NCI-H2227 (cell line): ENCODE results near the gene R3HDM1.
"Not testable (repeated sequence)": the region's sequence is repeated elsewhere in the genome, so short reads cannot be mapped to it uniquely, and the experiment has no call there.

ENCODE experiments used
- DNase-seq: peaks from one replicate; lab custom pipeline; 2025; ENCODE audit not compliant: unreplicated experiment; lab: John Stamatoyannopoulos, UW

Gene R3HDM1

GRCh38 chr2:135701442-135701841 lies 170.2 kb downstream of the R3HDM1 start:
- no peak for DNase-seq

GRCh38 chr2:135703300-135703699 lies 172.0 kb downstream of the R3HDM1 start:
- no peak for DNase-seq

GRCh38 chr2:135704075-135704474 lies 172.8 kb downstream of the R3HDM1 start:
- not testable (repeated sequence) for DNase-seq

GRCh38 chr2:135708159-135708558 lies 176.9 kb downstream of the R3HDM1 start:
- DNase-seq: no peak

GRCh38 chr2:135709992-135710391 lies 178.7 kb downstream of the R3HDM1 start:
- DNase-seq: peak; percentile 72

GRCh38 chr2:135715086-135715485 lies 183.8 kb downstream of the R3HDM1 start:
- DNase-seq: not testable (repeated sequence)

GRCh38 chr2:135728064-135728743 lies 196.9 kb downstream of the R3HDM1 start:
- no peak for DNase-seq

GRCh38 chr2:135732561-135732960 lies 201.3 kb downstream of the R3HDM1 start:
- no peak for DNase-seq

GRCh38 chr2:135733045-135733444 lies 201.8 kb downstream of the R3HDM1 start:
- no peak for DNase-seq

GRCh38 chr2:135736546-135736945 lies 205.3 kb downstream of the R3HDM1 start:
- DNase-seq: no peak

GRCh38 chr2:135740206-135740605 lies 208.9 kb downstream of the R3HDM1 start:
- DNase-seq: no peak

- no peak for DNase-seq
These were observed 209.7 kb downstream of the R3HDM1 start for GRCh38 chr2:135741043-135741394.

GRCh38 chr2:135741395-135742324 lies 210.4 kb downstream of the R3HDM1 start, which contains the start of gene UBXN4:
Gene UBXN4 (plus strand): TSS chr2:135741855. CDS start chr2:135741930, 75 bp downstream.
- peak; percentile 100 for DNase-seq

GRCh38 chr2:135742325-135742757 lies 211.1 kb downstream of the R3HDM1 start:
- peak; percentile 74 for DNase-seq

- no peak for DNase-seq
These were observed 212.6 kb downstream of the R3HDM1 start for GRCh38 chr2:135743860-135744259.

GRCh38 chr2:135744760-135745314 lies 213.6 kb downstream of the R3HDM1 start:
- DNase-seq: peak; percentile 63

GRCh38 chr2:135745545-135745944 lies 214.3 kb downstream of the R3HDM1 start:
- DNase-seq: no peak

- DNase-seq: no peak
These were observed 224.3 kb downstream of the R3HDM1 start for GRCh38 chr2:135755573-135755972.

GRCh38 chr2:135756692-135757091 lies 225.4 kb downstream of the R3HDM1 start:
- DNase-seq: no peak

GRCh38 chr2:135762022-135762421 lies 230.7 kb downstream of the R3HDM1 start:
- DNase-seq: no peak

- DNase-seq: no peak
These were observed 231.2 kb downstream of the R3HDM1 start for GRCh38 chr2:135762530-135762929.

- DNase-seq: no peak
These were observed 237.6 kb downstream of the R3HDM1 start for GRCh38 chr2:135768863-135769262.
